Suprapubic skin (tissue), 4 donors: ENCODE data around the gene LRRTM2. TPM values are rescaled to one million over a fixed set of nuclear protein-coding genes. Genes with fewer than 3 reads are reported as not detected.

Source experiments
- DNase-seq, 2 donors: peaks; one replicate each; pipeline ENCODE4 v3.0.0-alpha.2; 2019; ENCODE audit warnings: low spot score in 2 of 2
- H3K27ac ChIP-seq: fragments of 200-600 bp; sonication (generic); one replicate; pipeline ENCODE4 v1.5.1; 2019
- H3K27me3 ChIP-seq: fragments of 200-600 bp; sonication (generic); one replicate; pipeline ENCODE4 v1.5.1; 2019
- H3K36me3 ChIP-seq: fragments of 200-600 bp; sonication (generic); one replicate; pipeline ENCODE4 v1.5.1; 2019
- H3K4me1 ChIP-seq: fragments of 200-600 bp; sonication (generic); one replicate; pipeline ENCODE4 v1.5.1; 2019
- H3K4me3 ChIP-seq: fragments of 200-600 bp; sonication (generic); one replicate; pipeline ENCODE4 v1.5.1; 2019; ENCODE audit warnings: mild to moderate bottlenecking
- H3K9me3 ChIP-seq: fragments of 200-600 bp; sonication (generic); one replicate; pipeline ENCODE4 v1.5.1; 2019
- CTCF ChIP-seq, 2 donors: fragments of 200-600 bp in 1 of 2; fragments of 450-650 bp in 1 of 2; sonication (generic) in 1 of 2; IDR thresholded peaks; one replicate each; pipeline ENCODE4 v1.5.1; 2016 to 2019; ENCODE audit warnings: antibody characterized with exemption in 2 of 2, mild to moderate bottlenecking in 1 of 2, moderate library complexity in 1 of 2
- EP300 ChIP-seq: sonication (generic); formaldehyde crosslinking; IDR thresholded peaks from one replicate; pipeline ENCODE4 v1.6.1; 2017; ENCODE audit warnings: antibody characterized with exemption
- POLR2A ChIP-seq, 2 donors: fragments of 450-650 bp; IDR thresholded peaks; one replicate each; pipeline ENCODE4 v1.6.1; 2017; ENCODE audit warnings: antibody characterized with exemption in 2 of 2, mild to moderate bottlenecking in 2 of 2, moderate library complexity in 2 of 2
- POLR2AphosphoS5 ChIP-seq, 3 donors: sonication (generic); formaldehyde crosslinking; IDR thresholded peaks; one replicate each; pipeline ENCODE4 v1.6.1; 2017; ENCODE audit warnings: antibody characterized with exemption in 3 of 3
- WGBS: methylation state at CpG from one replicate; pipeline ENCODE4 v1.1.5; 2018; 5-methylcytosine and 5-hydroxymethylcytosine counted together
- total RNA-seq, 4 donors: library from RNA; depleted of rRNA; stranded (reverse); fragments of >200 nt; gene quantifications; one replicate each; pipeline ENCODE4 v1.1.0, GENCODE V29; 2016

Gene LRRTM2
- total RNA-seq, 4 donors from 2014 or later = 0.08 to 0.59 (median 0.32) TPM; not detected in 1

DNA sequence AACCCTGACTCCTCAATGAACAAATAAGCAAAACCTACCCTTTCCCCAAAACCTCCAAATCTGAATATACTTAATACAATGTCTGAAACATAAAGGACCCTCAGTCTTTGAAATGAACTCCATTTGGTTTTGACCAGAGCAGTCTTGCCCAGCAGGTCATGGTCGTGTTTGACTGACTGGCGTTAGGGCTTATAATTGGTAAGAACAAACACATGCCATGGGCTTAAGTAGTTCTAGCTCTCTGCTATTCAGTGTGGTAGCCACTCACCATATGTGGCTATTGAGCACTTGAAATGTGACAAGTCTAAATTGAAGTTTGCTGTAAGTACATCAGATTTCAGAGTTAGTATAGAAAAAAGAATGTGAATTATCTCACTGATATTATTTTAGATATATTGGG, 42.1 kb downstream of the LRRTM2 start:
- H3K27me3 ChIP-seq = no peaks in the 10 kb centered on the region
- WGBS = 83% methylated on average over 2 of the region's 2 CpGs
- H3K4me1 ChIP-seq = peaks cover 8% of the 10 kb centered on the region
- TF ChIP-seq POLR2AphosphoS5 (IDR thresholded peaks at IDR 0.05) (no peak), POLR2A (IDR thresholded peaks at IDR 0.05) (no peak), CTCF (IDR thresholded peaks at IDR 0.05) (no peak), EP300 (no peak)
- peaks cover 21% of the 10 kb centered on the region for H3K36me3 ChIP-seq
- no peak overlapping the region for H3K4me3 ChIP-seq
- DNase-seq = no peak
- H3K9me3 ChIP-seq = no peaks in the 10 kb centered on the region
- no peak overlapping the region for H3K27ac ChIP-seq

GRCh38 chr5:138832218-138832617, 42.9 kb downstream of the LRRTM2 start:
- H3K4me3 ChIP-seq = no peak overlapping the region
- 76% methylated on average over 2 of the region's 2 CpGs for WGBS
- no peak for DNase-seq
- H3K4me1 ChIP-seq = peaks cover 8% of the 10 kb centered on the region
- H3K9me3 ChIP-seq = no peaks in the 10 kb centered on the region
- H3K36me3 ChIP-seq = peaks cover 27% of the 10 kb centered on the region
- no peak for TF ChIP-seq EP300
- no peak for TF ChIP-seq POLR2A (IDR thresholded peaks at IDR 0.05)
- no peak for TF ChIP-seq CTCF (IDR thresholded peaks at IDR 0.05)
- TF ChIP-seq POLR2AphosphoS5 (IDR thresholded peaks at IDR 0.05) = no peak
- no peak overlapping the region for H3K27ac ChIP-seq
- no peaks in the 10 kb centered on the region for H3K27me3 ChIP-seq

- no peaks in the 10 kb centered on the region for H3K9me3 ChIP-seq
- H3K4me3 ChIP-seq = no peak overlapping the region
- H3K27ac ChIP-seq = no peak overlapping the region
- no peak for DNase-seq
- no peak for TF ChIP-seq EP300
- TF ChIP-seq CTCF (IDR thresholded peaks at IDR 0.05) = no peak
- no peak for TF ChIP-seq POLR2AphosphoS5 (IDR thresholded peaks at IDR 0.05)
- no peak for TF ChIP-seq POLR2A (IDR thresholded peaks at IDR 0.05)
- H3K27me3 ChIP-seq = no peaks in the 10 kb centered on the region
- H3K4me1 ChIP-seq = peaks cover 8% of the 10 kb centered on the region
- H3K36me3 ChIP-seq = peaks cover 31% of the 10 kb centered on the region
Measured at GRCh38 chr5:138831703-138832102, 43.4 kb downstream of the LRRTM2 start.

GRCh38 chr5:138829341-138829740, 45.8 kb downstream of the LRRTM2 start:
- 95% methylated on average over 3 of the region's 3 CpGs for WGBS
- H3K27me3 ChIP-seq = no peaks in the 10 kb centered on the region

DNA sequence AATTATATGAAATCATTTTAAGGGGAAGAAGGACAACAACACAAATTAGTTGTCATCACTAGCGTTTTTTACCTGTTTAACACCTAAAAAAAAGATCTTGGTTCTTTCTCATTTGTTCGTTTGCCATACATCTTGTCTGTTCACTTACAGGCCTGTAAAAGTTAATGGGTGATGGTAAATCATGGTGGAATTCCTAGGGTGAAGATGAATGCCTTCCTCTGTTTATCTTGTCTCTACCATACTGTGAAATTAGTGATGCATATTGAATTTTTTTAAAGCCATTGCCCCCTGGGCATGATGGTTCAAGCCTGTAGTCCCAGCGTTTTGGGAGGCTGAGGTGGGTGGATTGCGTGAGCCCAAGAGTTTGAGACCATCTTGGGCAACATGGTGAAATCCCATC, 46.6 kb downstream of the LRRTM2 start:
- Histone ChIP-seq H3K36me3 (peaks cover 39% of the 10 kb centered on the region), H3K27me3 (no peaks in the 10 kb centered on the region), H3K9me3 (no peaks in the 10 kb centered on the region), H3K4me1 (peaks cover 16% of the 10 kb centered on the region), H3K27ac (no peak overlapping the region), H3K4me3 (no peak overlapping the region)
- WGBS = 70% methylated on average over 4 of the region's 4 CpGs
- TF ChIP-seq CTCF (IDR thresholded peaks at IDR 0.05) = no peak
- no peak for TF ChIP-seq POLR2A (IDR thresholded peaks at IDR 0.05)
- no peak for TF ChIP-seq EP300
- no peak for TF ChIP-seq POLR2AphosphoS5 (IDR thresholded peaks at IDR 0.05)
- DNase-seq = no peak

More at GRCh38 chr5:138829341-138829740, 45.8 kb downstream of the LRRTM2 start:
- DNase-seq = no peak
- Histone ChIP-seq H3K4me3 (no peak overlapping the region), H3K36me3 (peaks cover 39% of the 10 kb centered on the region), H3K27ac (no peak overlapping the region), H3K4me1 (peaks cover 12% of the 10 kb centered on the region), H3K9me3 (no peaks in the 10 kb centered on the region)
- no peak for TF ChIP-seq POLR2A (IDR thresholded peaks at IDR 0.05)
- TF ChIP-seq EP300 = no peak
- no peak for TF ChIP-seq CTCF (IDR thresholded peaks at IDR 0.05)
- no peak for TF ChIP-seq POLR2AphosphoS5 (IDR thresholded peaks at IDR 0.05)
